HG02763 (cell line): Measurements from ENCODE around the gene TNRC18.

Source experiments
- ATAC-seq: cut with Tn5 transposase; IDR thresholded peaks from one replicate; pipeline ENCODE4 v1.9.1; 2021; ENCODE audit warnings: mild to moderate bottlenecking, moderate library complexity; ENCODE audit not compliant: unreplicated experiment

TNRC18 gene

GRCh38 chr7:5428478-5429252 is 5.0 kb upstream of the TNRC18 start:
- ATAC-seq, result no peak

DNA sequence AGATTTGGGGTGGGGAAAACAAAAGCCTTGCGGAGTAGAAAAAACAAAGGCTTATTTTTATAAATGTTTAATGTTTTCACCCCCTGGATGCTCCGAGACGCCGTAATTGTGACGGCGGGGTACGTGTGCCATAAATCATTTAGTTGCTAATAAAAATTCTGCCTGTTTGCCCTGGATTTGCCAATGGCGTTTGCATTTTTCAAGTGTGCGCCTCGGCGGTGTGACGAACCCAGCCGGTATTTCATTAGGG is 2.5 kb upstream of the TNRC18 start:
- ATAC-seq, result no peak

DNA sequence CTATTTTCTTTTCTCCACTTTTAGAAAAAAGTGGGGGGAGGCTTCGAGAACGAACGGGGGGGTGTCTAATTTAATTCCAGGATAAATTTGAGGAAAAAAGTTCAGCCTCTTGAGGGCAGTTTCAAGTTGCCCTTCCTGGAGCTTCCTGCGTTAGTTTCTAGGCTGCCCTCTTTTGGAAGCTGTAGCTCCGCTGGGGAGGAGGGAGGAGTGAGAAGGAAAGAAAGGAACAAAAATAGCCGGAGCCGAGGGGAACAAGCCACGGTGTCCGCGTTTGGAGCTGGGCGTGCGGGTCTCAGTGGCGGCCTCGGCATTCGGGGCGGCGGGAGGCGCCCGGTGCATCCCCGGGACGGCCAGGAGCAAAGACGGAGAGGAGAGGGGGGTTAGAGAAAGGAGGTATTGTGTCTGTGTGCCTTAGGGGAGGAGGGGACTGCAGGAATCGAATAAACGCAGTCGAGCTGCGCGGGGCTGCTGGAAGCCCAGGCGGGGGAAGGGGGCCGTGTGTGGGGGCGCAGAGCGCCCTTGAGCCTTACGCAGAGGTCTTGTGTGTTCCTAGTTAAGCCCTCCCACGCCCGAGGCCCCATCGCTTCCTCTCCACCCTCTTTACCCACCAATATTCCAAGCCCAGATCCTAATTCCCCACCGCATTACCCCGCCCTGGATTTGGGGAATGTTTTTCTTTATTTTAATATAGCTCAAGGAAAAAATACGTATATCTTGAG is 2.0 kb upstream of the TNRC18 start:
- no peak for ATAC-seq

DNA sequence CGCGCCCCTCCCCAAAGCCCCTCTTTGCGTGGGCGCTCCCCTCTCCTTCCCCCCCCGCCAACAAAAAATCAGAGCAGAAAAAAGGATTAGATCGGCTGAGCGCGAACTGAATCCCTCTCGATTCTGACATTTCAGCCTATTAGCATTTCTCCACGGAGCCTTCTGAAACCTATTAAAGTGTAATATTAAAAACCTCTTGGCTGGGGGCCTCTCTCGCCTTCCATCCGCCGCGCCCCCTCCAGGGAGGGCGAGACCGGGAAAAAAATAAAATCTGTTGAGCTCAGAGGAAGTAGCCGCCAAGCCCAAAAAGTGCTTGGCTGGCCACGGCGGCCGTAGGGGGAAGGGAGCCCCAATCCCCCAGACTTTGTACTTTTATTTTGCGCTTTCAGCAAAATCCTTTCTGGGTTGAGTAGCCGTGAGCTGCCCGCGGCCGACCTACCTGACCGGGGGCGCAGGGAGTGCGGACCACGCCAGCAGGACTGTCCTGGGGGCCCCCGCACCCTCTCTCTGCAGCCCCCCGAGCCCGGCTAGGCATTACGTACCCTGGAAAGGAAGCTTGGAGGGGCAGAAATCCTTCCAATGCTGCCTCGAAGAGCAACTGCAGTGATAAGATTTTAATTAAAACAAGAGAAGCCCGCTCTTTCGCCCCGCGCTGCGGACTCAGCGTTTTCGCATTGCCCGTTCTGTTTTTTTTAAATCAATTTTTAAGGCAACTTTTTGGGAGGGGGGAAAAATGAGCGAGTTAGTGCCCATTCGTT is 1.3 kb upstream of the TNRC18 start:
- ATAC-seq, result no peak

- no peak for ATAC-seq
Observed at GRCh38 chr7:5423976-5424748, 528 bp upstream of the TNRC18 start.

DNA sequence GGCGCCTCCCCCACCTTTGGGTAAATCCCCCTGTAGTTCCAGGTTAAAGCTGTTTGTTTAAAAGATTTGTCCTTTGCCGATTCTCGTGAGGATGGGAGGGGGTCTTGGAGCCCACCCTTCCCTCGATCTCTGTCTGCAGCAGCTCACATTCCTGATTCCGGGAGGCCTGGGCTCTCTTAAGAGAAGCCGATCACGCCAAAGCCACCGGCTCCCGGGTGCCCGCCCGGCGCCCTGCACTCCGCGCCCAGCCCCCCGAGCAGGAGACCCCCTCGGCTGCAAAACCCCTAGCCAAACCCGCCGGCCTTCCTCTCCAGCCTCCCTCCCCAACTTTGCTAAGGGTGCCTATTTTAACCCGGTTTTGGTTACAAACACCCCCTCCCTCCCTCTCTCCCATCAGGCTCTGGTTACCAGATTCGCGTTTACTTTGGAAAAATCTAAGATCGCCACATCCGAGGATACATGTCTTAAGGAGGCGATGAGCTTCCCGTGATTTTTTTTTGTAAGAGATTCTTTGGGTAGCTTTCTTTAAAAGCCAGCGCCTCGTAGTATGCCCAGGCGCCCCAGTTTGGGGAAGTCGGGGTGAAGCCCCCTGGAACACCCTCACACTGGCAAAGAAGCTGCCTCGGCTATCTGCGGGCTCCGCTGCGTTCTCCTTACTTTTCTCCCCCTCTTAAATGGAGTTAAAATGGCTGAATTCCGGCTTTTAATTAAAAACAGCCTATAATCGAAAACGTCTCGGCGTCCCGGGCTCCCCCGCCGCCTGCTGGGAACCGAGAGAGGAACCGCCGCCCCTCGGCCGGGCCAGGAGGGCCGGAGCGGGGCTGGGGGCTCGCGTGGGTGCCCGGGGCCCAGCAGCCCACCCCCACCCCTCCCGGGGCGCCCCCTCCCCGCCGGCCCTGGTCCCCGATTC is 983 bp downstream of the TNRC18 start:
- no peak for ATAC-seq

DNA sequence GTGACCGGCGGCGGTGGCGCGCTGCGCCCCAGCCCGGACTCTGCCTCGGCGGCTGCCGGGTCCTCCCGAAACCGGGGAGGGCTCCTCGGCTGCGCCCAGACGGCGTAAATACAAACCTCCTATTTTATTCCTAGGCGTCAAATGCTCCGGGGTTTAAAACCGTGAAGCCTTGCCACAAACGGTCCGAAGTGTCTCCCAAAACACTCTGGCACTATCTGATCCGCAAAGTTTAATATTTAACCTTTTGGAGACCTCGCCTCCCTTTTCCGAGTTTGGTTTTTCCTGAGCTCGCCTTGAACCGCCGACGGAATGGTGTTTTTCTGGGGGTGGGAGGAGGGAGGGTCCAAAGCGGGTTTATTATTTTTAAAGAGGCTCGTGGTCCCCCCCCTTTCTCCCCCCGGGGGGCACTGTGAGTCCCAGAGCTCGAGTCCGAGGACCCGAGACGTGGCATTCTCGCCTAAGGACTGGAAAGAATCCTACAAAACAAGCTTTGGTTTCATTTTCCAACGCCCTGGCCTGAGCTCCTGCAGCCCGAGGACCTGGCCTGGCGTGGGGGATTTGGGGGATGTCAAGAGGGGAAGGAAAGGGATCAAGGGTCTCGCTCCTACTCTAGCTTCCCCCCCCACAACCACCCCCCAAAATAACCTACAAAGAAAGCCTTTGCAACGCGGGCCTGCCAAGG is 1.8 kb downstream of the TNRC18 start:
- ATAC-seq, result no peak

DNA sequence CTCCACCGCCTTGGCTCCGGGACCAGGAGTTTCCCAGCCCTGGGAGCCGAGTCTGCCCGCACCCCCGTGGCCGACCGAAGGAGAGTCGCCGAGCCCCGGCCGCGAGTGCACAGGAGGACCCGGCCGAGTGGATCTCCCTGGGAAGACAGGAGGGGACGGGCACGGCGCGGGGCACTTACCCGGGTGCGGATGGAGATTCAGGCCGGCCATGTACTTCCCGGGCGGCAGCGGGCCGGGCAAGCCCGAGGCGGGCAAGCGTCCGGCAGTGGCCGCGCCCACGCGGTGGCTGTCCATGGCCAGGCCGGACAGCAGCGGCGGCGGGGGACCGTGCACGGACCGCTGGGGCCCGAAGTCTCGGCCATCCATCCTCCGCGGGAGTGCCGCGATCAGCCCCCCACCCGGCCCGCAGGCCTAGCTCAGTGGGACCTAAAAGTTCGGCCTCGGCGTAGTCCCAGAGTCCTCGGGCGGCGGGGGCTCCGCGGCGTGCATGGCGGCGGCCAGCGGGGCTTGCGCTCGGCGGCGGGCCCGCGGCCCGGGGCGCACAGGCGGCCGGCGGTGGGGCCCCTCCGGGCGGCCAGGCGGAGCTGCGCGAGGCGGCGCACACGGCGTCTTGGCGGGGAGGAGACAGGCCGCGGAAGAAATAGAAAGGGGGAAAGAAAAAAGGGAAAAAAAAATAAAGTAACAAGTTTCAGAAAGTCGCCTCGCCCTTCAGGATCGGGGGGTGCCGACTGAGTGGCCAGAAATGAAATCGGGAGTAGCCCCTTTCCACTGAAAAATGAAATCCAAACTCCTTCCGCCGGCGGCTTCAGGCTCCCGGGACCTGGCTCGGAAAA is 2.5 kb downstream of the TNRC18 start:
- ATAC-seq, result no peak

GRCh38 chr7:5420067-5420880 is 3.4 kb downstream of the TNRC18 start:
- ATAC-seq, result no peak

GRCh38 chr7:5419539-5420066 is 4.0 kb downstream of the TNRC18 start:
- ATAC-seq, result no peak

DNA sequence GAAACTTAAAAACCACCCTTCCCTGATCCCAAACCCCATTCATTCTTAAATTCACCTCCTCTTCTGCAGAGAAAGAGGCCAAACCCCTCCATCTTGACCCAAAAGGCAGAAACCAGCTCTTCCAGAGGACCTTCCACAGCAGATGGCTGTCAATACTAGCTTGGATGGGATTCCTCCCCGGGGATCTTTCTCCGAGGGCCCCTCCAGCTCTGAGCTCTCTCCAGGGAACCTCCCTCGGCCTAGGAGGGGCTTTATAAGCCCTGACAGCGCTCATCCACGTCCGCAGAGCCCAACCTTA is 5.4 kb downstream of the TNRC18 start:
- ATAC-seq, result no peak

DNA sequence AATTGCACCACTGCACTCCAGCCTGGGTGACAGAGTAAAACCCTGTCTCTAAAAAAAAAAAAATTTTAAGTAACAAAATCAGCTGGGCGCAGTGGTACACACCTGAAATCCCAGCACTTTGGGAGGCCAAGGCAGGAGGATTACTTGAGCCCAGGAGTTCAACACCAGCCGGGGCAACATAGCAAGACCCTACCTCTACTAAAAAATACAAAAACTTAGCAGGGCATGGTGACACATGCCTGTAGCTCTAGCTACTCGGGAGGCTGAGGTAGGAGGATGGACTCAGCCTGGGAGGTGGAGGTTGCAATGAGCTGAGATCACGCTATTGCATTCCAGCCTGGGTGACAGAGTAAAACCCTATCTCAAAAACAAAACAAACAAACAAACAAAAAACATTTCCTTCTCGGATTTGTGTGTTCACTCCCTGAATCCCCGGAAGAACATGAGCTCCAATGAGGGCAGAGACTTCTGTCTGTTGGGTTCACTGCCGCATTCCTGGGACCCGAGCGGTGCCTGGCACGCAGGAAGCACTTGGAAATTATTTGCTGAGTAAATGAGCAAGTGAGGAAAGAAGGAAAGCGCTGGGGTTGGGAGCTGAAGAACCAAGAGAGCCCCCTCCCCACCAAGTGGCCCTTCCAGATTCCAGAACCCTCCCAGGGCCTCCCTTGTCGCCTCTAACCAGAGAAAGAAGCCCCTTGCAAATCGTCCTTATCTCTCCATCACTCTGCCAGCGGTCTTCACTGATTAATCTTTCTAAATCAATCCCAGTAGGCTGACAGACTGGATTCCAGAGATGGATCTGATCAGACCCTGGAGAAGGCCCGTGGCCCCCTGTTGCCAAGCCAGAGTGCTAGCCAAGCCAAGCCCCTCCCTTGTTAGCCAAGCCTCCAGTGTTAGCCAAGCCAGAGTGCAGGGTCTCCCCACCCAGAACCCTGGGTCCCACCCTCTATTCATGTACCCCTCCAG is 6.2 kb downstream of the TNRC18 start:
- no peak for ATAC-seq

DNA sequence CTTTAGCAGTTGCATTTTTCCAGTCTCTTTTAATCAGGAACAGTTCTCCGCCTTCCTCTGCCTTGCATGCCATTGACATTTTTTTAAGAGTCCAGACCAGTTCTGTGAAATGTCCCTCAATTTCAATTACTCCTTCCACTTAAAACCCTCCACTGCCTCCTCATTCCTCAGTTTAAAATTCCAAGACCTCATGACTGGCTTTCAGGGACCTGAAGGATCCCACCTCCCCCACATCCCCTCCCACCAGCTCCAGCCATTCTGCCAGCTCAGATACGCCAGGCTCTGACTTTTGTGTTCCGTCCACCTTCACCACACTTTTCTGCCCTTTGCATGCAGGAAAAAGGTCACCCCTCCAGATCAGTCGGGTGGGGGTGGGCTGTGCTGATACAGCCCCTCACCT is 8.7 kb downstream of the TNRC18 start:
- ATAC-seq, result no peak

DNA sequence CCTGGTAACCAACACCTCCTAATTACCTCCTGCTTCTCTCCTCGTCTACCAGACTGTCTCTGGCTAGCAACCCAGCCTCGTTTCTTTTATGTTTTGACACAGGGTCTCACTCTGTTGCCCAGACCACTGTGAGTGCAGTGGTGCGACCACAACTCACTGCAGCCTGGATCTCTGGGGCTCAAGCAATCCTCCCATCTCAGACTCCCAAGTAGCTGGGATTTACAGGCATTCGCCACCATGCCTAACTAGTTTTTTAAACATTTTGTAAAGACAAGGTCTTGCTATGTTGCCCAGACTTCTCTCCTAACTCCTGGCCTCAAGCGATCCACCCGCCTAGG is 10.2 kb downstream of the TNRC18 start:
- no peak for ATAC-seq

DNA sequence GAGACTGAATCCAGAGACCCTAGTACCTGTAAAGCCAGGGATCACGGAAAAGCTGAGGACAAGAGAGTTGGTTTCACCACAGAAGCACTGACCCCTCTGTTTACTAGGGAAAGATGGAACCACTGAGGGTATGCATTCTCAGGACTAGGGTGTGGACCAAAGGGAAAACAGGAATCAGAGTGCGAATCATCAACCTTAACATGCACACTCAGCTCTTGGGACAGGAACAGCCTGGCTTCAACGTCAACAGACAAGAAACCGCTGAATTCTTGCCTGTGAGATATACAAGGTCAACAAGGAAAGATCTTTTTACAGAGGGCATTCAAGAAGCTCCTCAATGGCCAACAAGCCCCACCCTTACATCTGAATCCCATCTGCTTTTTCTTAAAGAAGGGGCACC is 14.9 kb downstream of the TNRC18 start:
- no peak for ATAC-seq

GRCh38 chr7:5406957-5407945 is 16.4 kb downstream of the TNRC18 start:
- no peak for ATAC-seq
